GM21526 (cell line): Measurements from ENCODE around the gene SLC35F2.
"Not testable (repeated sequence)": the region's sequence is repeated elsewhere in the genome, so short reads cannot be mapped to it uniquely, and the experiment has no call there.

Source experiments
- ATAC-seq: cut with Tn5 transposase; IDR thresholded peaks from one replicate; pipeline ENCODE4 v1.9.1; 2021; ENCODE audit warnings: moderate library complexity; ENCODE audit not compliant: unreplicated experiment, low FRiP score

Gene SLC35F2

DNA sequence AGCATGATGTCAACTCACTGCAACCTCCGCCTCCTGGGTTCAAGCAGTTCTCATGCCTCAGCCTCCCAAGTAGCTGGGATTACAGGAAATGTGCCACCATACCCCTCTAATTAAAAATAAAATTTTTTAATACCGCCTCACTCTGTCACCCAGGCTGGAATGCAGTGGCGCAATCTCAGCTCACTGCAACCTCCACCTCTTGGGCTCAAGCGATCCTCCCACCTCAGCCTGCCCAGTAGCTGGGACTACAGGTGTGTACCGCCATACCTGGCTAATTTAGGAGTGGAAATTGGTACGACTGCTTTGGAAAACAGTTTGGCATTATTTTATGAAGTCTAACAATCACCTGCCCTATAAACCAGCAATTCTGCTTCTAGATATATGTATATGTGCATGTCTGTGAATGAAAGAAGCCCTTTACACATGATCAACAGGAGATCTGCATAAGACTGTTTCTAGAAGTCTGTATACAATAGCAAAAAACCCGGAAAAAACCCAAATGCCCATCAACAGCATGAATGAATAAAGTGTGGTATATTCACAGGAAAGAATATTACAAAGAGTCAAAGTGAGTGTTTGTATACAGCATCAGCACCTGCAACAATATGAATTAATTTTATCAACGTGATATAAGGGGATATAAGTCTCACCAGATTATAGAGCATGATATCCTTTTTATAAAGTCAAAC lies 16.0 kb downstream of the SLC35F2 start:
- ATAC-seq, result no peak

DNA sequence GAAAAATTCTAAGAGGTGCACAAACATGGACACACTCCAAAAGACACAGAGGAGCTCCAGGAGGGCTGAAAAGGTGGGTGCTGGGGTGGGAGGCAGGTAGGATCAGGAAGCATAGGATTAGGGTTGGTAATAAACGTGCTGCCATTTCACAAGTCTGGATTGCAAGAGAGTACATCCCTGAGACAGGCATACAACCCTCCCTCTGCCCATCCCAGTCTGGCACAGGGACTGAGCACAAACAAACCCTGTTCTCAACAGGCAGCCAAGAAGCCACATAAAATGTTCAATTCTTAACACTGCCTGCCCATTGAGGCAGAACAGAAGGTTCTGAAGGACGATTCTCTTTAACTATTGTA lies 18.5 kb downstream of the SLC35F2 start:
- peak; percentile 24 for ATAC-seq

DNA sequence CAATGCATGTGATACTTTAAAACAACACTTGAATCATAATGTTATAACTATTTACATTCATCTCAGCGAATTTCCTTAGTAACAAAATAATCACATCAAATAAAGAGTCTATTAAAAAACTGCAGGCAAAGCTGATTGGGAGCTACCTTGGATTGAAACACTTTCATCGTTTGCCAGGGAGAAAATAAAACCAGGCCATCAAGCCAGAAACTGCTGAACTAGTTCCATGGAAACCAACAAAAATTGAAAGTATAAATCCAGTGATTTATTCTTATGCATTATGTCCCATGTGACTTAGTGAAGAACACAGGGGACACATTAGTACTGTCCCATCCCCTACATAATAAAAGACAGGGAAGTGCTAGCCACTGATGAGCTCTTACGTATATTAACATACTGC lies 21.7 kb downstream of the SLC35F2 start:
- no peak for ATAC-seq

- ATAC-seq, result no peak
These were observed 23.6 kb downstream of the SLC35F2 start for GRCh38 chr11:107834995-107835394.

DNA sequence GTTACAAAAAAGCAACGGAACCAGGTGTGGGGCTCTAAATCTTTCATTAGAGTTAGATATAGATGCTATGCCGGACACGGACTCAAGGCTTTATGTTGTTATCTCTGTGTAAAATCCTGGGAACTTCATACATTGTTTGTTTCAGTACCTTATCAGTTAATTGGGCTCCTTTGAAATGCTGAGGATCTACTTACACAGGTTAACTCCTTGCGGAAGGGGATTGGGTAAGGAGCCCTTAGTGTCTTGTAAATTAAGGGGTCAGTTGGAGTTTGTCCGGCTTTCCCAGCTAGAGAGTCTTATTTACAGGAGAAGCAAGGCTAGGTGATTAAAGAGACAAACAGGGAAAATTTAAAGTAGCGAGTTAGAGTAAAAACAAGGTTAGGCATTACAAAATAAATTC lies 24.7 kb downstream of the SLC35F2 start:
- ATAC-seq, result not testable (repeated sequence)

DNA sequence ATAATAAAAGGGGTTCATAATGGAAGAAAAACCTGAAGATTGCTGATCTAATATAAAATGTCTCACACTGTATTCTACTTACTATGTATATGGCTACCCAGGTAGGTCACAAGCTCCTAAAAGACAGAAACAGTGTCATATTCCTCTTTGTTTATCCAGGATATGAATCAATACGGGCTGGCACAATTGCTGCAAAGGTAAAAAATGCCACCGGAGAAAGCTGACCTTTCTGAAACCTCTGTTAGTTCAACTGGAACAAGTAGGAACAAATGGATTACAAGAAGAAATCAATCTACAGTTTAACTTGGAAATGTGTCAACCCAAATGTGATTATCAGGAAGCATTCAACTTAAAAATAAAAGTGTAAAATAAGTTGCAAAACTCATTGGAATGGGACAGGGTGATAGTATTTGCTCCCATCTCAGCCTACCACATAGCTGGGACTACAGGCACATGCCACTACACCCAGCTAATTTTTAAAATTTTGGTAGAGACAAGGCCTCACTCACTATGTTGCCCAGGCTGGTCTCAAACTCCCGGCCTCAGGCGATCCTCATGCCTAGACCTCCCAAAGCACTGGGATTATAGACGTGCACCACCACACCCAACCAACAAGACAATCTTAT lies 27.6 kb downstream of the SLC35F2 start:
- ATAC-seq, result no peak

DNA sequence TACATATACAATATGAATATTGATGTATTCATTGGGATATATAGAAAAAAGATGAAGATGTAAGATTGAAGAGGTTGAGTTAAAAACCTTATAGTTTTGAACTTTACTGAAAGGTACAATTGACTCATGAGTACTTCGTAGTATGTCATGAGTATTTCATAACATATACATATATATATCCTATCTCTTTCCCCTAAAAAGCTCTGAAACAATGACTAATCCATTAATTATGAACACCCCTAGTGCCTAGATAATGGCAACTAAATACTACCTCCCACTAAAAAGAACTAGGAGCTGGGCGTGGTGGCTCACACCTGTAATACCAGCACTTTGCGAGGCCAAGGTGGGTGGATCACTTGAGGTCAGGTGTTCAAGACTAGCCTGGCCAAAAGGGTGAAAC lies 31.5 kb downstream of the SLC35F2 start:
- ATAC-seq, result no peak

DNA sequence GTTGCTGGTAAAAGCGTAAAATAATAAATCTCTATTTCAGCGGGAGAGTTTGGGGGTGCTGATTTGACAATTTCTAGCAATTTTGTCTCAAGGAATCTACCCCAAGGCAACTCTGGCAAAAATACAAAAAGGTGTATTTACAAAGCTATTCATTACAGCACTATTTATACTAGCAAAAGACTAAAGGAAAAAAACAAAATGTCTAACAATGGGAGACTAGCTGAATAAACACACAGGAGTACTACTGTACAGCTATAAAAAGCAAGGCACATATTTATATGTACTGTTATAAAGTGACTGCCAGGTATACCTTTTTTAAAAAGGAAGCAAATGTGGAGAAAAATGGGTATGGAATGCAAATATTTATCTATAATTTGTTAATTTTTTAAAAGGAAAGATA lies 32.7 kb downstream of the SLC35F2 start:
- no peak for ATAC-seq

GRCh38 chr11:107824668-107825369 lies 33.8 kb downstream of the SLC35F2 start:
- no peak for ATAC-seq

GRCh38 chr11:107821199-107821927 lies 37.2 kb downstream of the SLC35F2 start:
- ATAC-seq, result no peak

- ATAC-seq, result no peak
These were observed 39.1 kb downstream of the SLC35F2 start for GRCh38 chr11:107819361-107820014.

GRCh38 chr11:107818491-107818890 lies 40.1 kb downstream of the SLC35F2 start:
- ATAC-seq, result no peak

DNA sequence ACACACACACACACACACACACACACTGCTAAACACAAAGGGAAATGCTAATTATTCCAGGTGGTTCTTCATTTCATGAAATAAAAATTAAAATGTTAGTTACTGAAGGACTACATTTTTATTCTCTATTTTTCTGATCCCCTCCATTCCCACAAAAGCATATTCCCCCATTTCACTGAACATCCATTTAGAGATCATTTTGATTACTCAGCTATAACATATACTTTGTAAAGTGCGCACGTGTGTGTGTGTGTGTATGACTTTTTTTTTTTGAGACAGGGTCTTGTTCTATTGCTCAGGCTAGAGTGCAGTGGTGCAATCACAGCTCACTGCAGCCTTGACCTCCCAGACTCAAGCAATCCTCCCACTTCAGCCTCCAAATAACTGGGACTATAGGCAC lies 42.6 kb downstream of the SLC35F2 start:
- ATAC-seq, result no peak

DNA sequence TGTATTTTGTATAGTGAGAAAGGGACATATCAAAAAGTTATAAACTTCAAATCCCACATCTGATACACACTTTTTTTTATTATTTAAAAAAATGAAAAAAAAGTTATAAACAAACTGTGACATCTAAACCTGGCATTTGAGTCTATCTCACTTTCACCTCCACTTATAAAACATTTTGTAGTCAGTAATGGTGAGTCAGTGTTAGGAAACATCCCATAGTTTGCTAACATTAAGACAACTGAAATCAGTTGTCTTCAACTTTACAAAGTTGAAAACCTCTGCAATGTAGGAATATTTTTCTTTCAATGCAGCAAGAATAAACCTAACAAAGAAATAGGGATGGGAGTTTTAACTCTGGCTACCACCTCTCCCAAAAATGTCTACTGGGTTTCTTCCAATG lies 47.7 kb downstream of the SLC35F2 start:
- ATAC-seq, result no peak

- no peak for ATAC-seq
These were observed 50.1 kb downstream of the SLC35F2 start for GRCh38 chr11:107808521-107808920.

- ATAC-seq, result no peak
These were observed 53.6 kb downstream of the SLC35F2 start for GRCh38 chr11:107804971-107805370.

DNA sequence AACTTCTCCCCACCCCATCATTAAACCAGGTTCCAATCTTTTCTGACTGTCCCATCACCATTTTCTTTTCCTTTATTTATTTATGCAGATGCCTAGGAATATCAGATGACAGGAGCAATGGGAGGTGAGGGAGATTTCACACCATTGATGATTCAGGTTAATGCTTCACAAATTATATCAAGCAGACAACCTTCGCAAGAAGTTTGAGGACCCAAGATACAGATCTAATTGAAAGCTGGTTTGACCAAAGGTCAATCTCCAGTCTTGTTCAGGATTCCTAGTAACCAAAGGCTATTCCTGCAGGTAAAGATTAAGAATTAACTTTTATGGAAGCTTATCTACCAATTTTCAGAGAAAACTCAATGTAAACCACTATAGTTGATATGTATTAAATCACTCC lies 54.4 kb downstream of the SLC35F2 start:
- ATAC-seq, result no peak

- ATAC-seq, result no peak
These were observed 56.9 kb downstream of the SLC35F2 start for GRCh38 chr11:107801641-107802040.

DNA sequence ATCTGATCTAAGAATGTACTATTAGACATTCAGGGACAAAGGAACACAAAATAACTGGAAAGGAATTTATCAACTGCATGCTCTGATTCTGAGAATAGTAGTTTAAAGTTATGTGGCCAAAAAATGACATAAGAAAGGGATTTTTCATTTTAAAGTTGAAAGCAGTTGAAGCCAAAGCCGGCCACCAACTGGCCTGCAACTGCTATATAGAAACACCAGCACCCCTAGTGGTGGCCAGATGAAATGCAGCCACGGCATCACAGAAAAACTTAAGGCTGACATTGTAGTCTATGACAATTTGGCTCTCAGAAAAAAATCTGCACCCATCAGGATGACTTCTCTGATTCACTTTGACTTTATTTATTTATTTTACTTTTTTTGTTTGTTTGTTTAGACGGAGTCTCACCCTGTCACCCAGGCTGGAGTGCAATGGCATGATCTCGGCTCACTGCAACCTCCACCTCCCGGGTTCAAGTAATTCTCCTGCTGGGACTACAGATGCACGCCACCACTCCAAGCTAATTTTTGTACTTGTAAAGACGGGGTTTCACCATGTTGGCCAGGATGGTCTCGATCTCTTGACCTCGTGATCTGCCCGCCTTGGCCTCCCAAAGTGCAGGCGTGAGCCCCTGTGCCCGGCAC lies 59.2 kb downstream of the SLC35F2 start:
- peak; percentile 84 for ATAC-seq

GRCh38 chr11:107792049-107792443 lies 66.5 kb downstream of the SLC35F2 start:
- no peak for ATAC-seq
